H9 (cell line): Measurements from ENCODE around the gene SCNN1G. TPM values are rescaled to one million over a fixed set of nuclear protein-coding genes. Genes with fewer than 3 reads are reported as not detected.

Experiments used
- DNase-seq: peaks from one replicate; pipeline ENCODE4 v3.0.0-alpha.2; 2017
- H2AFZ ChIP-seq: one replicate; pipeline ENCODE4 v1.6.1; 2013; ENCODE audit warnings: mild to moderate bottlenecking, low read length, control low read depth, moderate library complexity
- H2AK5ac ChIP-seq: 2 replicates; pipeline ENCODE4 v1.6.1; 2013; ENCODE audit warnings: low read length, control low read depth, mixed read lengths; ENCODE audit not compliant: insufficient read length
- H2BK120ac ChIP-seq: one replicate; pipeline ENCODE4 v1.6.1; 2013; ENCODE audit warnings: low read depth, mild to moderate bottlenecking, low read length, control low read depth, inconsistent platforms; ENCODE audit not compliant: poor library complexity, severe bottlenecking
- H2BK12ac ChIP-seq: 2 replicates; pipeline ENCODE4 v1.6.1; 2013; ENCODE audit warnings: low read length, control low read depth, mixed read lengths, low read depth; ENCODE audit not compliant: insufficient read length
- H2BK15ac ChIP-seq: 2 replicates; pipeline ENCODE4 v1.6.1; 2013; ENCODE audit warnings: low read depth, low read length, control low read depth
- H2BK20ac ChIP-seq: one replicate; pipeline ENCODE4 v1.6.1; 2013; ENCODE audit warnings: low read depth, mild to moderate bottlenecking, low read length, control low read depth, inconsistent platforms; ENCODE audit not compliant: poor library complexity, severe bottlenecking
- H2BK5ac ChIP-seq: 2 replicates; pipeline ENCODE4 v1.6.1; 2013; ENCODE audit warnings: low read length, control low read depth, mixed read lengths; ENCODE audit not compliant: insufficient read length
- H3K14ac ChIP-seq: 2 replicates; pipeline ENCODE4 v1.6.1; 2013; ENCODE audit warnings: low read length, control low read depth; ENCODE audit not compliant: insufficient read depth
- H3K18ac ChIP-seq: 2 replicates; pipeline ENCODE4 v1.6.1; 2013; ENCODE audit warnings: low read depth, mild to moderate bottlenecking, mixed read lengths, low read length, control low read depth; ENCODE audit not compliant: insufficient read length
- H3K23ac ChIP-seq: 2 replicates; pipeline ENCODE4 v1.6.1; 2013; ENCODE audit warnings: low read length, control low read depth, mixed read lengths, low read depth; ENCODE audit not compliant: insufficient read length
- H3K23me2 ChIP-seq: 2 replicates; pipeline ENCODE4 v1.6.1; 2013; ENCODE audit warnings: low read depth, mild to moderate bottlenecking, mixed read lengths, low read length, control low read depth; ENCODE audit not compliant: insufficient read length, poor library complexity, severe bottlenecking
- H3K27ac ChIP-seq: 2 replicates; pipeline ENCODE4 v1.5.1; 2013; ENCODE audit warnings: low read length, control low read depth, mixed read lengths, low read depth; ENCODE audit not compliant: insufficient read length
- H3K27me3 ChIP-seq: 2 replicates; pipeline ENCODE4 v1.6.1; 2013; ENCODE audit warnings: low read length, control low read depth, inconsistent platforms; ENCODE audit not compliant: insufficient read depth
- H3K4ac ChIP-seq: 2 replicates; pipeline ENCODE4 v1.6.1; 2013; ENCODE audit warnings: low read depth, mild to moderate bottlenecking, control low read depth, inconsistent platforms, low read length, moderate library complexity
- H3K4me1 ChIP-seq: 2 replicates; pipeline ENCODE4 v1.6.1; 2013; ENCODE audit warnings: low read length, control low read depth, inconsistent platforms; ENCODE audit not compliant: insufficient read depth
- H3K4me2 ChIP-seq: 2 replicates; pipeline ENCODE4 v1.6.1; 2013; ENCODE audit warnings: low read length, control low read depth, mixed read lengths; ENCODE audit not compliant: insufficient read length, insufficient read depth
- H3K56ac ChIP-seq: 2 replicates; pipeline ENCODE4 v1.6.1; 2013; ENCODE audit warnings: low read depth, mild to moderate bottlenecking, mixed read lengths, low read length, control low read depth; ENCODE audit not compliant: insufficient read length
- H3K79me1 ChIP-seq: 2 replicates; pipeline ENCODE4 v1.6.1; 2013; ENCODE audit warnings: low read depth, mild to moderate bottlenecking, moderate library complexity, low read length, control low read depth, inconsistent platforms; ENCODE audit not compliant: insufficient read depth, poor library complexity, severe bottlenecking
- H3K79me2 ChIP-seq: 2 replicates; pipeline ENCODE4 v1.6.1; 2013; ENCODE audit warnings: low read length, control low read depth, inconsistent platforms; ENCODE audit not compliant: insufficient read depth
- H3K9ac ChIP-seq: 2 replicates; pipeline ENCODE4 v1.6.1; 2013; ENCODE audit warnings: low read length, control low read depth, mixed read lengths; ENCODE audit not compliant: insufficient read length; ENCODE audit errors: extremely low read depth
- H3K9me3 ChIP-seq: one replicate; pipeline ENCODE4 v1.6.1; 2013; ENCODE audit warnings: low read depth, low read length, inconsistent platforms; ENCODE audit not compliant: control insufficient read depth
- H3T11ph ChIP-seq: one replicate; pipeline ENCODE4 v1.6.1; 2013; ENCODE audit warnings: mild to moderate bottlenecking, low read length, control low read depth, inconsistent platforms
- H4K20me1 ChIP-seq: one replicate; pipeline ENCODE4 v1.6.1; 2013; ENCODE audit not compliant: control insufficient read depth, insufficient read length, insufficient read depth
- H4K5ac ChIP-seq: 2 replicates; pipeline ENCODE4 v1.6.1; 2013; ENCODE audit warnings: low read depth, mild to moderate bottlenecking, mixed read lengths, low read length, control low read depth; ENCODE audit not compliant: insufficient read length
- H4K8ac ChIP-seq: replicated peaks from 2 replicates; pipeline ENCODE4 v1.6.1; 2013; ENCODE audit warnings: low read length, control low read depth, mixed read lengths, low read depth; ENCODE audit not compliant: insufficient read length
- H4K91ac ChIP-seq: 2 replicates; pipeline ENCODE4 v1.6.1; 2013; ENCODE audit warnings: low read depth, mild to moderate bottlenecking, moderate library complexity, mixed read lengths, low read length, control low read depth; ENCODE audit not compliant: insufficient read length
- H3K27ac Mint-ChIP-seq, 3 experiments: 2 replicates in 2 of 3; 3 replicates in 1 of 3; pipeline ENCODE4 v1.8.0; 2020 to 2021; ENCODE audit warnings: mixed read lengths in 3 of 3, mild to moderate bottlenecking in 1 of 3, moderate library complexity in 1 of 3
- H3K27me3 Mint-ChIP-seq: 2 replicates; pipeline ENCODE4 v1.8.0; 2021; ENCODE audit warnings: low read depth, mild to moderate bottlenecking, moderate library complexity, mixed read lengths
- H3K36me3 Mint-ChIP-seq, 3 experiments: 2 replicates in 2 of 3; 3 replicates in 1 of 3; pipeline ENCODE4 v1.8.0; 2020 to 2021; ENCODE audit warnings: low read depth in 3 of 3, mixed read lengths in 3 of 3; ENCODE audit not compliant: insufficient read depth in 1 of 3
- H3K4me1 Mint-ChIP-seq, 2 experiments: 2 replicates each; pipeline ENCODE4 v1.8.0; 2020; ENCODE audit warnings: mixed read lengths in 2 of 2
- H3K4me3 Mint-ChIP-seq, 2 experiments: 2 replicates in 1 of 2; 3 replicates in 1 of 2; pipeline ENCODE4 v1.8.0; 2020 to 2021; ENCODE audit warnings: mild to moderate bottlenecking in 2 of 2, mixed read lengths in 2 of 2, moderate library complexity in 1 of 2
- H3K9me3 Mint-ChIP-seq, 2 experiments: 2 replicates in 1 of 2; 3 replicates in 1 of 2; pipeline ENCODE4 v1.8.0; 2020; ENCODE audit warnings: mild to moderate bottlenecking in 2 of 2, mixed read lengths in 2 of 2, moderate library complexity in 1 of 2
- WGBS: extraction: QIAGEN DNeasy Blood & Tissue Kit; methylation state at CpG from one replicate; pipeline ENCODE4 v1.1.7; 2013; ENCODE audit warnings: missing lambda C conversion rate, low lambda C conversion rate, mixed read lengths; ENCODE audit not compliant: insufficient read length; ENCODE audit errors: extremely low coverage; 5-methylcytosine and 5-hydroxymethylcytosine counted together
- total RNA-seq: library from RNA; stranded (reverse); gene quantifications from 2 replicates; pipeline ENCODE4 v1.2.1, GENCODE V29; 2021
- TF ChIP-seq, protein P1 (sequence below): fragments of 200-600 bp; sonication (generic); conservative IDR thresholded peaks from 3 replicates; pipeline ENCODE4 v1.8.0; 2021; ENCODE audit warnings: antibody characterized with exemption, mild to moderate bottlenecking

The SCNN1G gene
- total RNA-seq, 1 experiment from 2014 or later = 0.74 TPM

DNA sequence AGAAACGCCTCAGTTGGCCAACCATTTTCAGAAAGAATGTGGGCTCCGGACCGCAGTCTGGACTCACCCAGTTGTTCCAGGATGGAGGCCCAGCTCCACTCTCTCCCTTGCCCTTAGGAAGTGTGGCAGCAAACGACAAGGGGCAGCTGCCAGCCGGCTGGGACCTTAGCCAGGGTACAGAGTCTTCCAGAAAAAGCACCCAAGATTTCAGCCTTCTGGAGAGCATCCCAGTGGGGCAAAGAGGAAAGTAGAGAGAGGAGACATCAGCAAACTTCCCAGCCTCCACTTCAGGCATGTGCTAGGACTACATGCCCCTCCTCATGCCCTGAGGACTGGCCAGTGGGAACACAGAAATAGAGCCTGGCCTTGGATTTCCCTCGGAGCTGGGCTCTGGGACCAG is 62.7 kb downstream of the SCNN1G start:
- TF ChIP-seq, protein P1, sequence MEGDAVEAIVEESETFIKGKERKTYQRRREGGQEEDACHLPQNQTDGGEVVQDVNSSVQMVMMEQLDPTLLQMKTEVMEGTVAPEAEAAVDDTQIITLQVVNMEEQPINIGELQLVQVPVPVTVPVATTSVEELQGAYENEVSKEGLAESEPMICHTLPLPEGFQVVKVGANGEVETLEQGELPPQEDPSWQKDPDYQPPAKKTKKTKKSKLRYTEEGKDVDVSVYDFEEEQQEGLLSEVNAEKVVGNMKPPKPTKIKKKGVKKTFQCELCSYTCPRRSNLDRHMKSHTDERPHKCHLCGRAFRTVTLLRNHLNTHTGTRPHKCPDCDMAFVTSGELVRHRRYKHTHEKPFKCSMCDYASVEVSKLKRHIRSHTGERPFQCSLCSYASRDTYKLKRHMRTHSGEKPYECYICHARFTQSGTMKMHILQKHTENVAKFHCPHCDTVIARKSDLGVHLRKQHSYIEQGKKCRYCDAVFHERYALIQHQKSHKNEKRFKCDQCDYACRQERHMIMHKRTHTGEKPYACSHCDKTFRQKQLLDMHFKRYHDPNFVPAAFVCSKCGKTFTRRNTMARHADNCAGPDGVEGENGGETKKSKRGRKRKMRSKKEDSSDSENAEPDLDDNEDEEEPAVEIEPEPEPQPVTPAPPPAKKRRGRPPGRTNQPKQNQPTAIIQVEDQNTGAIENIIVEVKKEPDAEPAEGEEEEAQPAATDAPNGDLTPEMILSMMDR = no peak
- Histone ChIP-seq H4K91ac (no peak overlapping the region), H3K14ac (no peak overlapping the region), H4K20me1 (no peaks in the 10 kb centered on the region), H3T11ph (no peak overlapping the region), H2BK12ac (no peak overlapping the region), H3K27me3 (no peaks in the 10 kb centered on the region), H2BK120ac (no peak overlapping the region), H3K79me2 (no peaks in the 10 kb centered on the region), H2AFZ (no peak overlapping the region), H3K4ac (no peak overlapping the region), H3K18ac (no peak overlapping the region), H3K56ac (no peak overlapping the region), H2BK15ac (no peak overlapping the region), H3K9ac (no peak overlapping the region), H3K4me1 (no peaks in the 10 kb centered on the region), H4K5ac (no peak overlapping the region), H3K23me2 (no peaks in the 10 kb centered on the region), H2AK5ac (no peak overlapping the region), H3K4me2 (no peak overlapping the region), H3K79me1 (no peaks in the 10 kb centered on the region), H3K27ac (no peak overlapping the region), H3K9me3 (no peaks in the 10 kb centered on the region), H2BK20ac (no peak overlapping the region), H2BK5ac (no peak overlapping the region), H4K8ac (no peak overlapping the region), H3K23ac (no peak overlapping the region)
- Mint-ChIP-seq H3K27me3 (no peaks in the 10 kb centered on the region; the same call in 1 of the 2 replicates), H3K9me3 (peaks cover 7 to 10% of the 10 kb centered on the region in 2 experiments; a peak in 3 of 5 replicates), H3K4me1 (no peaks in the 10 kb centered on the region), H3K4me3 (no peak overlapping the region), H3K36me3 (no peaks in the 10 kb centered on the region; a peak in 1 of 7 replicates), H3K27ac (no peak overlapping the region)
- WGBS = no CpG with 5 or more reads among the region's 6 CpGs
- DNase-seq = no peak
